CD4-positive, alpha-beta T cell treated with Interleukin-6 for 4 hours (primary cell): ENCODE data around the gene F2.

ENCODE experiments used
- DNase-seq: peaks from one replicate; pipeline ENCODE4 v3.0.0-alpha.2; 2020; ENCODE audit warnings: mixed read lengths

Gene F2

GRCh38 chr11:46743693-46744339 lies 24.8 kb downstream of the F2 start:
- no peak for DNase-seq

DNA sequence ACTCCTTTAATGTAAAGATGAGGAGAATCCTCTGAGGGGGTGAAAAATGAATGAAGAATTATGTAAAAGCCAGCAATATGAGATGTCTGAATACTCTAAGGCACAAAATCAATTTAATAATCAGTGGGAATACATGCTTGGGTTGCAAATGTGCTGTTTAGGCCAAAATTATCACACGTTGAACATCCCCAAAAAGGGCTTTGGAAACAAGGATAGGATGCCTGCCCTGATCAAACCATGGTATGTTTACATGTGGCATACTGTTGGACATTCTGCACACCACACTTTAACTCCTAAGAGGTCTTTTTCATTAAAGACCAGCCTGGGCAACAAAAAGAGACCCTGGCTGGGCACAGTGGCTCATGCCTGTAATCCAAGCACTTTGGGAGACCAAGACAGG lies 26.3 kb downstream of the F2 start:
- no peak for DNase-seq

DNA sequence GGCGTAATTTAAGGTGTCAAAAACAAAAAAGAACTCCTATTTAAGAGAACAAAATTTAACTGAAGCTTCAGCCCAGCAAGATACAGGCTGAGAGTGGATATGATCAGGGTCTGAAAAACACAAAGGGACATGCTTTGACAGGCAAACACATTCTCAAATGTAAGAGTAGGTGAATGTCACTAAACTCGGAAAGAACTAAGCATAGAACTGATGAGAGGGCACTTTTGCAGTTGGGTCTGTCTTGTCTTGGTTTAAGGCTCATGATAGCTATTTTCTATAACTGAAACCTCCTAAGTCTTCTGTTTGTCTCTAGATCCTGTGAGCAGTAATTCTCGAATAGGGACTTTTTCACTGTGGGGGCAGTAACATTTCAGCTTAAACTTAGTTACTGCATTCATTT lies 27.0 kb downstream of the F2 start:
- DNase-seq, result no peak

- no peak for DNase-seq
Observed at GRCh38 chr11:46747150-46747549, 28.1 kb downstream of the F2 start.

DNA sequence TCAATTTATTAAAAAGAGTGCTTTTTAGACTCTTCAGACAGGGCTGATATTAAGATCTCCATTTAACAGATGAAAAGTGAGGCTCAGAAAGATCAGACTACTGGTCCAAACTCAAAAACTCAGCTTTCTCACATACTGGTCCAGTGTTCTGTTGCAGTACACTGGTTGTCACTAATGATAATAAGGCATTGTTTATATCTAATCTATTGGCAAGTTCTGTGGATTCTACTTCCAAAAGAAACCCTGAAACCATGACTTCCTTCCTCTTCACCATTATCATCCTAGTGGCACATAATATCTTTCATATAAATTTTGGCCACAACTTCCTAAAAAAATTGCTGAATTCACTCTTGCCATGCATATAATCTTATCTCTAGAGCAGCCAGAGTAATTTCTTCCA lies 36.9 kb downstream of the F2 start:
- no peak for DNase-seq

DNA sequence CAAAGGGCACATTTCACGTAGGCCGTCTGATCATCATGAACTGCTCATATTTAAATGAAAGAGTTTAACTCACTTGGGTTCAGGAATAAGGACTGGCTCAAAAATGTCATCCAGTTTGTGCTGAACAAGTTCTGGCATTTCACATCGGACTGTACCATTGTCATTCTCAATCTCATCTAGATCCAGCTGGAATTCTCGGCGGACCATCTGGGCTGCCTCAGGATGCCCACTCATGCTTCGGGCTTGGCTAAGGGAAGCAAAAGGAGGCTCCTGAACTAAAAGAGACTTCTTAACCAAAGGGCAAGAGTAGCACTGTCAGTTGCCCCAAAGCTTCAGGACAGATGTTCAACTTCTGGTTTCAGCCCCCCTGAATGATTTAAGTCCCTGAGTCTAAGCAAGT lies 40.2 kb downstream of the F2 start:
- DNase-seq, result no peak

GRCh38 chr11:46760429-46761128 lies 41.6 kb downstream of the F2 start:
- no peak for DNase-seq

- no peak for DNase-seq
Observed at GRCh38 chr11:46761807-46762206, 42.8 kb downstream of the F2 start.

DNA sequence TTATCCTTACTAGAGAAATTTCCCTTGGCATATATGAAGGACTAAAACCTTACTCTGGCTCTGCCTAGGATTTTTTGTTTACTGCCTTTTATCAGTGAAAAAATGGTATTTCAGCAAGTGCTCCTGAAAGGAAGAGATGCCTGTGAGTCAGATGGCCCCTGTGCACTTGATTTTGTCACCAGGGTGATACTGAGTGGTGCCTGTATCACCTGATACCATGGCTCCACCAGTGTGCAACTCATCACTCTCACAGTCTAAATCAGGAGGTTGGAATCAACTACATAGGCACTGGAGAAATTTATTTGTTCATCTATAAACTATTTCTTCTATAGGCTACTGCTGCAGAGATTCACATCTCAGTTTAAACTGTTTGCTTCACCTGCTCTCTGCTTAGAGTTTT lies 43.2 kb downstream of the F2 start:
- no peak for DNase-seq

DNA sequence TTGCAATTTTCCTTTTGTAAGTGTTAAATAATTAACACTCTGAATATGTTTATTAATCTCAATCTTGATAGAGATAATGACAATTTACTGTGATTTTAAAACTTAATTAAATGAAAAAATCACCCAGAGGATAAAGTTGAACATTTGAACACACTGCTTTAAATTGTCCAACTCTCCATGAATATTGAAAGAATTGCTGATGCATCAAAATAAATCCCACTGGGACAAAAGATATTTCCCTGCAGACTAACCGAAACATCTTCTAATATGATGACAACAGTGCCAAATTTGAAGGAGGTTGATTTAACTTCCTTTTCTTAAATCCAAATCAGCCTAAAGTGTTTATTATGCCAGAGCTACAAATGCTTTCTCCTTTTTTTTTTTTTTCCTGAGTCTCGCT lies 47.6 kb downstream of the F2 start:
- no peak for DNase-seq

DNA sequence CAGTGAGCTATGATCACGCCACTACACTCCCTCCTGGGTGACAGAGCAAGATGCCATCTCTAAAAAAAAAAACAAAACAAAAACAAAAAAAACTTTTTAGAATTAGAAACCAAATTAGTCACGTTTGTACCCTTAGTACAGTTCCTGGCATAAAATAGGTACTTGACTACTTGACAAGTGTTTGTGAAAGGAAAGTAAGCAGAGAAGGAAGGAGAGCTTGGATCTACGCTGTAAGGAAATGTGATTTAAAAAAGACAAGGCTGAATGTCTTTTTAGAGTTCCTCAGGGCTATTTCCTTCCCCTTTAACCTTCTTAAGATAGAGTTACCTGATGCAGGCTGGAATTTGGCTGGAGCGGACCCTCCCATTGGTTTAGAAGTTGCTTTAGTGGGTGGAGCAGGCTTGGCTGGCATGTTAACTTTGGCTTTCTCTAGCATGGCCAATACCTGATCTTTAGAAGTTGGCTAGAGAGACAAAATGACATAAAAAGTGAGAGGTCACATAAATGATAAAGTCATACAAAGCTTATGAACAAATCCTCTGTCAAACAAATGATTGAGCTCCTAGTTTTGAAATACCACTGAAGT lies 50.7 kb downstream of the F2 start:
- no peak for DNase-seq

DNA sequence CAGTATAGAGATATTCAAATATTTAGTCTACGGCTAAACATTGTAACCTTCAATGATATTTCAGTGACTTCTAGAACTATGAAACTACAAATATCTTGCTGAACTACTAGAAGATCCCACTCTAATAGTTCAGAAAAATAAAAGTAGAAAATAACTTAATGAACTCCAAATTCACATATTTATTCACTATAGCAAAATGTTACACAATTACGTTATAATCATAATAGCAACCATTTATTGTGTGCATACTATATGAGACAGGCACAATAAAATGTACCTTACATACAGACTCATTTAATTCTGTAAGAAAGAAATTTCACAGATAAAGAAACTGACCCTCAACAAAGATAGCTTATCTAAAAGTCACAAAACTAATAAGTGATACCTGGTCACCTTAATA lies 57.9 kb downstream of the F2 start:
- DNase-seq, result no peak

- DNase-seq, result no peak
Observed at GRCh38 chr11:46778416-46778815, 59.4 kb downstream of the F2 start.
